ENCODE results near the gene SH2B3.

- TF ChIP-seq POLR2A (IDR thresholded peaks at IDR 0.05; ENCODE audit: low read length) (no peak), GATA1 (IDR thresholded peaks at IDR 0.05; ENCODE audit: low read depth, low read length) (no peak)
These were observed 56.6 kb downstream of the SH2B3 start for GRCh38 chr12:111462210-111462769.
